HepG2 (cell line): ENCODE results near the gene PTX4. TPM values are rescaled to one million over a fixed set of nuclear protein-coding genes. Genes with fewer than 3 reads are reported as not detected.

Experiments
- ADNP ChIP-seq: sonication (generic); formaldehyde crosslinking; IDR thresholded peaks from 2 replicates; pipeline ENCODE4 v1.4.0; 2020; ENCODE audit warnings: missing genetic modification reagents
- ARID4A ChIP-seq: sonication (generic); formaldehyde crosslinking; IDR thresholded peaks from 2 replicates; pipeline ENCODE4 v1.5.0; 2020; ENCODE audit warnings: mild to moderate bottlenecking, missing genetic modification reagents, borderline replicate concordance
- ASH2L ChIP-seq: fragments of 300-600, 200-600 bp; sonication (generic); IDR thresholded peaks from 2 replicates; pipeline ENCODE4 v1.7.0; 2017; ENCODE audit warnings: low read depth, mild to moderate bottlenecking, moderate library complexity, mixed read lengths, low read length; ENCODE audit not compliant: insufficient read length
- ATF3 ChIP-seq: sonication (generic); formaldehyde crosslinking; IDR thresholded peaks from 2 replicates; pipeline ENCODE4 v1.4.0; 2020; ENCODE audit warnings: missing genetic modification reagents
- HNF4G ChIP-seq, 2 experiments: sonication (generic) in 1 of 2; formaldehyde crosslinking in 1 of 2; IDR thresholded peaks; 2 replicates each; pipeline versions ENCODE4 v1.4.0 to v1.6.1; 2011 to 2020; ENCODE audit warnings: borderline replicate concordance in 2 of 2, low read depth in 2 of 2, mild to moderate bottlenecking in 2 of 2, low read length in 1 of 2, missing genetic modification reagents in 1 of 2, moderate library complexity in 1 of 2
- HNRNPUL1 ChIP-seq: fragments of 200-400 bp; formaldehyde crosslinking; IDR thresholded peaks from 2 replicates; pipeline ENCODE4 v1.6.1; 2017; ENCODE audit warnings: low read depth, mild to moderate bottlenecking, low read length, moderate library complexity
- ISX ChIP-seq: sonication (generic); formaldehyde crosslinking; conservative IDR thresholded peaks from 2 replicates; pipeline ENCODE4 v1.5.0; 2020; ENCODE audit warnings: missing genetic modification reagents
- JUN ChIP-seq: sonication (generic); formaldehyde crosslinking; IDR thresholded peaks from 2 replicates; pipeline ENCODE4 v1.4.0; 2020; ENCODE audit warnings: mild to moderate bottlenecking, missing genetic modification reagents
- KDM5B ChIP-seq: sonication (generic); formaldehyde crosslinking; IDR thresholded peaks from 2 replicates; pipeline ENCODE4 v1.4.0; 2020; ENCODE audit warnings: missing genetic modification reagents, mild to moderate bottlenecking, borderline replicate concordance
- MEIS2 ChIP-seq: sonication (generic); formaldehyde crosslinking; IDR thresholded peaks from 2 replicates; pipeline ENCODE4 v1.9.0; 2021; ENCODE audit warnings: mild to moderate bottlenecking, missing genetic modification reagents
- PAX8 ChIP-seq: sonication (generic); formaldehyde crosslinking; IDR thresholded peaks from 2 replicates; pipeline ENCODE4 v1.8.0; 2022; ENCODE audit warnings: mild to moderate bottlenecking, missing genetic modification reagents, borderline replicate concordance
- PCBP2 ChIP-seq: fragments of 200-400 bp; formaldehyde crosslinking; optimal IDR thresholded peaks from 2 replicates; pipeline ENCODE3; 2018; ENCODE audit warnings: low read length, low read depth; ENCODE audit not compliant: poor library complexity, severe bottlenecking
- UBTF ChIP-seq: sonication (generic); formaldehyde crosslinking; IDR thresholded peaks from 2 replicates; pipeline ENCODE4 v1.4.0; 2020; ENCODE audit warnings: mild to moderate bottlenecking, missing genetic modification reagents
- YEATS2 ChIP-seq: sonication (generic); formaldehyde crosslinking; IDR thresholded peaks from 2 replicates; pipeline ENCODE4 v1.4.0; 2020; ENCODE audit warnings: missing genetic modification reagents, borderline replicate concordance
- ZHX1 ChIP-seq: sonication (generic); formaldehyde crosslinking; IDR thresholded peaks from 2 replicates; pipeline ENCODE4 v1.8.1; 2022; ENCODE audit warnings: low read depth, mild to moderate bottlenecking, missing genetic modification reagents
- ZNF761 ChIP-seq: sonication (generic); formaldehyde crosslinking; conservative IDR thresholded peaks from 2 replicates; pipeline ENCODE4 v1.4.0; 2020; ENCODE audit warnings: mild to moderate bottlenecking, missing genetic modification reagents
- ZNF776 ChIP-seq: sonication (generic); formaldehyde crosslinking; IDR thresholded peaks from 2 replicates; pipeline ENCODE4 v1.4.0; 2020; ENCODE audit warnings: mild to moderate bottlenecking, missing genetic modification reagents
- polyA plus RNA-seq, 8 experiments: library from polyadenylated mRNA; depleted of rRNA in 3 of 8; stranded (reverse) in 7 of 8; unstranded in 1 of 8; fragments of >200 nt; fragmentation: Illumina TruSeq in 4 of 8; extraction: Trizol in 4 of 8; gene quantifications; 2 replicates each; pipeline versions ENCODE4 v1.2.1 to v1.2.3, GENCODE V29; 2011 to 2016; ENCODE audit warnings: low read depth in 4 of 8, missing spikeins in 1 of 8, mixed read lengths in 1 of 8; ENCODE audit not compliant: insufficient read depth in 1 of 8
- total RNA-seq, 5 experiments: library from RNA; depleted of rRNA; stranded (reverse); fragments of >200 nt; fragmentation: Illumina TruSeq; extraction: Trizol; gene quantifications; 2 replicates each; pipeline ENCODE4 v1.2.3, GENCODE V29; 2016; ENCODE audit warnings: low read depth in 1 of 5

PTX4 gene
- total and polyA plus RNA-seq, 2 of the 13 experiments (the other 11 are each of a cell fraction or from before 2014, with no cell fraction given): 0.04 TPM; not detected in 1

GRCh38 chr16:1474796-1475551 lies 13.8 kb downstream of the PTX4 start, which contains the start of gene CLCN7 (continued):
- TF ChIP-seq UBTF (peak; percentile 54; the same call in 1 of the 2 replicates), PCBP2 (no peak), PAX8 (CRISPR knock-in tag) (no peak), ASH2L (peak; percentile 64), HNF4G (IDR thresholded peaks at IDR 0.05; ENCODE audit: borderline replicate concordance, low read depth, low read length) (peak; percentile 39; the same call in 1 of the 2 replicates), HNF4G (CRISPR knock-in tag; IDR thresholded peaks at IDR 0.05; ENCODE audit: borderline replicate concordance, low read depth) (peak; percentile 48; the same call in 1 of the 2 replicates), ZNF761 (CRISPR knock-in tag) (peak; percentile 75; the same call in 1 of the 2 replicates), ISX (CRISPR knock-in tag) (peak; percentile 50; the same call in 1 of the 2 replicates), ZNF776 (peak; percentile 93; the same call in 1 of the 2 replicates), JUN (peak; percentile 77), ATF3 (CRISPR knock-in tag) (0 out of 2 replicates have a peak, but pooled peaks have one; percentile 44), YEATS2 (CRISPR knock-in tag) (peak; percentile 94), ZHX1 (CRISPR knock-in tag) (0 out of 2 replicates have a peak, but pooled peaks have one; percentile 38), ARID4A (peak; percentile 97), HNRNPUL1 (no peak), ADNP (CRISPR knock-in tag) (no peak), KDM5B (CRISPR knock-in tag) (peak; percentile 86; the same call in 1 of the 2 replicates), MEIS2 (peak; percentile 68; the same call in 1 of the 2 replicates)
